Mesendoderm (in vitro differentiated cells): ENCODE results near the gene CLTCL1.

ENCODE experiments used
- DNase-seq: peaks from one replicate; pipeline ENCODE4 v3.0.0; 2013
- H2AK5ac ChIP-seq: 2 replicates; pipeline ENCODE4 v1.6.1; 2013; ENCODE audit warnings: low read length, inconsistent platforms
- H2BK120ac ChIP-seq: 2 replicates; pipeline ENCODE4 v1.6.1; 2013; ENCODE audit warnings: low read depth, mild to moderate bottlenecking, low read length, moderate library complexity, mixed read lengths
- H2BK15ac ChIP-seq: replicated peaks from 2 replicates; pipeline ENCODE4 v1.6.1; 2013; ENCODE audit warnings: low read depth, mild to moderate bottlenecking, moderate library complexity
- H2BK5ac ChIP-seq: 2 replicates; pipeline ENCODE4 v1.6.1; 2013; ENCODE audit warnings: low read length, inconsistent platforms
- H3K18ac ChIP-seq: 2 replicates; pipeline ENCODE4 v1.6.1; 2013; ENCODE audit warnings: mild to moderate bottlenecking, low read length, mixed read lengths
- H3K23ac ChIP-seq: one replicate; pipeline ENCODE4 v1.6.1; 2013; ENCODE audit warnings: low read length
- H3K27ac ChIP-seq: 2 replicates; pipeline ENCODE4 v1.5.1; 2013; ENCODE audit warnings: low read depth, mild to moderate bottlenecking, inconsistent platforms, low read length, moderate library complexity
- H3K27me3 ChIP-seq: 2 replicates; pipeline ENCODE4 v1.6.1; 2013; ENCODE audit warnings: low read length, control low read depth, mild to moderate bottlenecking, inconsistent platforms; ENCODE audit not compliant: insufficient read depth, poor library complexity
- H3K36me3 ChIP-seq: 2 replicates; pipeline ENCODE4 v1.6.1; 2013; ENCODE audit warnings: low read length, inconsistent platforms; ENCODE audit not compliant: control insufficient read depth, insufficient read depth
- H3K4ac ChIP-seq: one replicate; pipeline ENCODE4 v1.6.1; 2013; ENCODE audit warnings: low read depth, mild to moderate bottlenecking, low read length, moderate library complexity
- H3K4me1 ChIP-seq: 2 replicates; pipeline ENCODE4 v1.6.1; 2013; ENCODE audit warnings: low read depth, low read length, inconsistent platforms; ENCODE audit not compliant: control insufficient read depth
- H3K4me2 ChIP-seq: 2 replicates; pipeline ENCODE4 v1.6.1; 2013; ENCODE audit warnings: low read length
- H3K4me3 ChIP-seq: 2 replicates; pipeline ENCODE4 v1.5.1; 2013; ENCODE audit warnings: mild to moderate bottlenecking, low read length
- H3K56ac ChIP-seq: one replicate; pipeline ENCODE4 v1.6.1; 2013; ENCODE audit warnings: low read length
- H3K79me1 ChIP-seq: 2 replicates; pipeline ENCODE4 v1.6.1; 2013; ENCODE audit warnings: low read length, inconsistent platforms
- H3K79me2 ChIP-seq: 2 replicates; pipeline ENCODE4 v1.6.1; 2013; ENCODE audit warnings: mild to moderate bottlenecking, low read length; ENCODE audit not compliant: control insufficient read depth, insufficient read depth
- H3K9ac ChIP-seq: 2 replicates; pipeline ENCODE4 v1.6.1; 2013; ENCODE audit warnings: low read length, inconsistent platforms
- H4K5ac ChIP-seq: one replicate; pipeline ENCODE4 v1.6.1; 2013; ENCODE audit warnings: low read length
- H4K8ac ChIP-seq: one replicate; pipeline ENCODE4 v1.6.1; 2013; ENCODE audit warnings: low read depth, mild to moderate bottlenecking, control low read depth, low read length, moderate library complexity
- WGBS: extraction: QIAGEN DNeasy Blood & Tissue Kit; methylation state at CpG from one replicate; pipeline ENCODE4 v1.1.7; 2013; ENCODE audit warnings: low lambda C conversion rate, missing lambda C conversion rate; ENCODE audit not compliant: insufficient coverage; ENCODE audit errors: extremely low coverage; 5-methylcytosine and 5-hydroxymethylcytosine counted together

CLTCL1 gene

GRCh38 chr22:19275919-19276600 is 15.5 kb downstream of the CLTCL1 start:
- WGBS, result no CpG with 5 or more reads among the region's 6 CpGs
- DNase-seq, result no peak

GRCh38 chr22:19275513-19275912 is 16.0 kb downstream of the CLTCL1 start:
- H3K18ac ChIP-seq, result no peak overlapping the region
- WGBS, result no CpG with 5 or more reads among the region's 7 CpGs
- no peak overlapping the region for H3K9ac ChIP-seq

More at GRCh38 chr22:19275919-19276600, 15.5 kb downstream of the CLTCL1 start:
- Histone ChIP-seq H3K4me1 (no peaks in the 10 kb centered on the region), H3K27ac (no peak overlapping the region), H2AK5ac (no peak overlapping the region), H3K4me3 (no peak overlapping the region), H3K4ac (no peak overlapping the region), H3K79me1 (no peaks in the 10 kb centered on the region), H3K36me3 (no peaks in the 10 kb centered on the region), H3K79me2 (no peaks in the 10 kb centered on the region), H2BK5ac (no peak overlapping the region), H3K27me3 (no peaks in the 10 kb centered on the region), H3K23ac (no peak overlapping the region), H3K56ac (no peak overlapping the region), H3K4me2 (no peak overlapping the region), H2BK120ac (no peak overlapping the region), H4K8ac (no peak overlapping the region), H3K18ac (no peak overlapping the region), H2BK15ac (no peak overlapping the region), H4K5ac (no peak overlapping the region), H3K9ac (no peak overlapping the region)

GRCh38 chr22:19275104-19275503 is 16.4 kb downstream of the CLTCL1 start:
- Histone ChIP-seq H3K27ac (no peak overlapping the region), H3K27me3 (no peaks in the 10 kb centered on the region), H3K56ac (no peak overlapping the region), H3K4ac (no peak overlapping the region), H4K8ac (no peak overlapping the region), H2BK120ac (no peak overlapping the region), H3K4me2 (no peak overlapping the region), H3K79me1 (no peaks in the 10 kb centered on the region), H3K79me2 (no peaks in the 10 kb centered on the region), H2AK5ac (no peak overlapping the region), H3K9ac (no peak overlapping the region), H2BK5ac (no peak overlapping the region), H3K23ac (no peak overlapping the region), H3K18ac (no peak overlapping the region), H4K5ac (no peak overlapping the region), H3K36me3 (no peaks in the 10 kb centered on the region), H2BK15ac (no peak overlapping the region), H3K4me3 (no peak overlapping the region), H3K4me1 (no peaks in the 10 kb centered on the region)
- DNase-seq, result no peak
- WGBS, result no CpG with 5 or more reads among the region's 8 CpGs

More at GRCh38 chr22:19275513-19275912, 16.0 kb downstream of the CLTCL1 start:
- H3K4me2 ChIP-seq, result no peak overlapping the region
- H3K4me3 ChIP-seq, result no peak overlapping the region
- H3K79me2 ChIP-seq, result no peaks in the 10 kb centered on the region
- no peak overlapping the region for H2AK5ac ChIP-seq
- H3K56ac ChIP-seq, result peak overlapping the region; percentile 22
- H3K23ac ChIP-seq, result no peak overlapping the region
- no peak overlapping the region for H2BK120ac ChIP-seq
- H3K4me1 ChIP-seq, result no peaks in the 10 kb centered on the region
- no peak overlapping the region for H4K5ac ChIP-seq
- H3K4ac ChIP-seq, result no peak overlapping the region
- H3K79me1 ChIP-seq, result no peaks in the 10 kb centered on the region
- no peaks in the 10 kb centered on the region for H3K27me3 ChIP-seq
- H2BK15ac ChIP-seq, result no peak overlapping the region
- no peak for DNase-seq
- no peak overlapping the region for H2BK5ac ChIP-seq
- H4K8ac ChIP-seq, result no peak overlapping the region
- no peak overlapping the region for H3K27ac ChIP-seq
- no peaks in the 10 kb centered on the region for H3K36me3 ChIP-seq

- no peak overlapping the region for H3K4me3 ChIP-seq
- H2BK15ac ChIP-seq, result no peak overlapping the region
- no peak overlapping the region for H2BK5ac ChIP-seq
- no peak overlapping the region for H3K27ac ChIP-seq
- no CpG with 5 or more reads among the region's 10 CpGs for WGBS
- no peak overlapping the region for H2AK5ac ChIP-seq
- H3K23ac ChIP-seq, result no peak overlapping the region
- no peak overlapping the region for H2BK120ac ChIP-seq
- H3K79me1 ChIP-seq, result no peaks in the 10 kb centered on the region
- H4K8ac ChIP-seq, result no peak overlapping the region
- no peak overlapping the region for H3K4me2 ChIP-seq
- H3K79me2 ChIP-seq, result no peaks in the 10 kb centered on the region
- H3K9ac ChIP-seq, result no peak overlapping the region
- DNase-seq, result no peak
- no peak overlapping the region for H4K5ac ChIP-seq
- H3K4me1 ChIP-seq, result no peaks in the 10 kb centered on the region
- H3K36me3 ChIP-seq, result no peaks in the 10 kb centered on the region
- H3K4ac ChIP-seq, result no peak overlapping the region
- H3K56ac ChIP-seq, result no peak overlapping the region
- H3K27me3 ChIP-seq, result no peaks in the 10 kb centered on the region
- H3K18ac ChIP-seq, result no peak overlapping the region
These were observed 19.5 kb downstream of the CLTCL1 start for GRCh38 chr22:19271856-19272535.

GRCh38 chr22:19271273-19271855 is 20.2 kb downstream of the CLTCL1 start:
- Histone ChIP-seq H3K36me3 (no peaks in the 10 kb centered on the region), H3K18ac (no peak overlapping the region), H2AK5ac (no peak overlapping the region), H3K23ac (no peak overlapping the region), H3K79me1 (no peaks in the 10 kb centered on the region), H3K4ac (no peak overlapping the region), H3K4me2 (no peak overlapping the region), H3K79me2 (no peaks in the 10 kb centered on the region), H3K56ac (no peak overlapping the region), H3K9ac (no peak overlapping the region), H2BK120ac (no peak overlapping the region), H4K5ac (no peak overlapping the region), H2BK5ac (no peak overlapping the region), H3K27me3 (no peaks in the 10 kb centered on the region), H4K8ac (no peak overlapping the region), H2BK15ac (no peak overlapping the region), H3K4me1 (no peaks in the 10 kb centered on the region), H3K4me3 (no peak overlapping the region), H3K27ac (no peak overlapping the region)
- WGBS, result no CpG with 5 or more reads among the region's 4 CpGs
- DNase-seq, result no peak
